ENCODE results near the gene XXYLT1. TPM values are rescaled to one million over a fixed set of nuclear protein-coding genes. Genes with fewer than 3 reads are reported as not detected.

XXYLT1 gene
- total RNA-seq, 4 donors from 2014 or later = 14.1 to 23.7 (median 15.4) TPM

DNA sequence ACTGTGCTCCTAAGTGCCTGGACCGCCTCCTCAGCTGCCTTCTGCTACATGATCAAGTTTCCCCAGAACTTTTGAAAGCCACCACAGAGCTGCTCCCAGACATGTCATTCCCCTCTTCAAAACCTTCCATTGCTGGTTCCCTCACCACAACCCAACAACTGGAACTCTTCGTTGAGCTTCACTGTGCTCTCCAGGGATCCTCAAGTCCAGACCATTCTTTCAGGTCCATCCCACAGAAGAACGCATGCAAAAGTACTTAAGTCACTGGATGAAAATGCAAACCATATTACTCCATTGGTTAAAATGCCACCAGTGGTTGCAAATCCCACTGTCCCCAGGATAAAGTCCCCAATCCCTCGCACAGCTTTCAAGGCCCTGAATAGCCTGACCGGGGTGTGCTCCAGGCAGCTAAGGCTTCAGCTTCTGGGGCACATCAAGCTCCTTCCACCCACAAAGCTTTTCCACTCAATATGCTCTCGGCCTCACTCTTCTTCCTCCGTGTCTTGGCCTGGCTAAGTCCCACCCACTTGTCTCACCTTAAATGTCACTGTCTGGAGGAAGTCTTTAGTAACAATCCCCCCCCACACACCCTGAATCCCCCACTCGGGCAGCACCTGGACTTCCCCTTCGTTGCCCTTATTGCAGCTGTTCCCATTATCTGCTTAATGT lies 84.8 kb downstream of the XXYLT1 start:
- Histone ChIP-seq H3K9me3 (peaks cover 0 to 3% (median 3%) of the 10 kb centered on the region in 3 donors), H3K27ac (peak overlapping the region; percentile 83 to 89 (median 85)), H3K27me3 (no peaks in the 10 kb centered on the region), H3K4me3 (no peak overlapping the region), H3K36me3 (no peaks in the 10 kb centered on the region), H3K4me1 (peaks cover 52 to 87% (median 62%) of the 10 kb centered on the region in 3 donors)
- 77 to 86% methylated on average over 8 to 9 of the region's 9 CpGs for WGBS, 2 donors
- DNase-seq = no peak
- no peak for TF ChIP-seq POLR2A (IDR thresholded peaks at IDR 0.05)
- TF ChIP-seq, protein P1, sequence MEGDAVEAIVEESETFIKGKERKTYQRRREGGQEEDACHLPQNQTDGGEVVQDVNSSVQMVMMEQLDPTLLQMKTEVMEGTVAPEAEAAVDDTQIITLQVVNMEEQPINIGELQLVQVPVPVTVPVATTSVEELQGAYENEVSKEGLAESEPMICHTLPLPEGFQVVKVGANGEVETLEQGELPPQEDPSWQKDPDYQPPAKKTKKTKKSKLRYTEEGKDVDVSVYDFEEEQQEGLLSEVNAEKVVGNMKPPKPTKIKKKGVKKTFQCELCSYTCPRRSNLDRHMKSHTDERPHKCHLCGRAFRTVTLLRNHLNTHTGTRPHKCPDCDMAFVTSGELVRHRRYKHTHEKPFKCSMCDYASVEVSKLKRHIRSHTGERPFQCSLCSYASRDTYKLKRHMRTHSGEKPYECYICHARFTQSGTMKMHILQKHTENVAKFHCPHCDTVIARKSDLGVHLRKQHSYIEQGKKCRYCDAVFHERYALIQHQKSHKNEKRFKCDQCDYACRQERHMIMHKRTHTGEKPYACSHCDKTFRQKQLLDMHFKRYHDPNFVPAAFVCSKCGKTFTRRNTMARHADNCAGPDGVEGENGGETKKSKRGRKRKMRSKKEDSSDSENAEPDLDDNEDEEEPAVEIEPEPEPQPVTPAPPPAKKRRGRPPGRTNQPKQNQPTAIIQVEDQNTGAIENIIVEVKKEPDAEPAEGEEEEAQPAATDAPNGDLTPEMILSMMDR (IDR thresholded peaks at IDR 0.05) = no peak
- intact Hi-C loops (cut with DNase I) = no loop called here

DNA sequence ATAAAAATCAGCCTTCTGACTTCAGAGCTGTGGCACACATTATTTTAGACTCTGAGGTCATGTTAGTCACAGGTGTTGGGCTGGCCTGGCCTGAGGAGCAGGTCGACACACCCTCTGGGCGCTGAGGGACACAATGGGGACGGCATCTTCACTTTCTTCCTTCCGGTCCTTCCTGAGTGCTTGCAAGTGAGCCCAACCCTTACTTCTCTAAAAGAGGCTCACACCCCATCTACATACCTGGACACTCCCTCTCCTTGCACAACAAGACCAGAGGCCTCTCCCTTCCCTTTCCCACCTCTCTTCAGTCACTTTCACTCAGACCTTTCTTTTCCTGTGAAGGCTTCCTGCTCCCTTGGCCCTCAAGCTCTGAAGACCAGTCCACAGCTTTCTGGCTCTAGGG lies 85.4 kb downstream of the XXYLT1 start:
- Histone ChIP-seq H3K4me1 (peaks cover 52 to 93% (median 66%) of the 10 kb centered on the region in 3 donors), H3K9me3 (no peaks in the 10 kb centered on the region), H3K27me3 (no peaks in the 10 kb centered on the region), H3K27ac (peak overlapping the region; percentile 83 to 89 (median 85)), H3K36me3 (no peaks in the 10 kb centered on the region), H3K4me3 (no peak overlapping the region)
- TF ChIP-seq POLR2A (IDR thresholded peaks at IDR 0.05) = no peak
- TF ChIP-seq, protein P1 (IDR thresholded peaks at IDR 0.05) = no peak
- intact Hi-C loops (cut with DNase I) = no loop called here
- no peak for DNase-seq
- 26 to 47% methylated on average over 4 of the region's 4 CpGs for WGBS, 2 donors

DNA sequence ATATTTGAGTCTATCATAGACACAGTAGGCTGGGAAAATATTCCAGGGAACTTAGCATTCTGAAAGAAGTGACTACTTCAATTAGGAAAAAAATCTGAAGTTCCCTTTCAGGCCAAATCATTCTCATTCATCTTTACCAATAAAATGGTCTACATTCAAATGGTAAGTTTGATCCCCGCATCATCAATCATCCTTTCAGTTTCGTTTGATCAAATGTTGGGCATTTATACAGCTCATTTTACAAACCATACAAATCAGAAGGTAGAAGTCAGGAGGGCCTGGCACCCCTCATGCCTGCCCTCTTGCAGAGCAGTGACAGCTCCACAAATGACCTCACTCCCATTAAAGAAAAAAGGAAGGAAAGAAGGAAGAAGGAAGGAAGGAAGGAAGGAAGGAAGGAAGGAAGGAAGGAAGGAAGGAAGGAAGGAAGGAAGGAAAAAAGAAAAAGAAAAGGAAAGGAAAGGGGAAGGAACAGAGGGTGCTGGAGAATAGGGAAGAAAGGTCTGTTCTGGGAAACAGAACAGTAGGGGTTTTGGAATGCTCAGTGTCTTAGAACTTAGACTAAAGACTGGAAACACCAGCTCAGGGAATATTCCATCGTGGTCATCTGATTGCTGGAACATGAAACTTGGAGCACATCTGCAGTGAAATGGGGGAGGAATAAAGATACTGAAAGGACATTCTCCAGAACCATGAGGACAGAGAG lies 86.1 kb downstream of the XXYLT1 start:
- DNase-seq = no peak
- WGBS, 2 donors = 55 to 64% methylated on average over 3 of the region's 3 CpGs
- TF ChIP-seq POLR2A (IDR thresholded peaks at IDR 0.05) = no peak
- TF ChIP-seq, protein P1 (IDR thresholded peaks at IDR 0.05) = no peak
- intact Hi-C loops (cut with DNase I) = no loop called here
- no peaks in the 10 kb centered on the region for H3K27me3 ChIP-seq
- H3K36me3 ChIP-seq = no peaks in the 10 kb centered on the region
- H3K4me3 ChIP-seq = no peak overlapping the region
- H3K9me3 ChIP-seq = no peaks in the 10 kb centered on the region
- peaks cover 58 to 97% (median 73%) of the 10 kb centered on the region in 3 donors for H3K4me1 ChIP-seq
- peak overlapping the region; percentile 3 to 89 (median 78) for H3K27ac ChIP-seq

DNA sequence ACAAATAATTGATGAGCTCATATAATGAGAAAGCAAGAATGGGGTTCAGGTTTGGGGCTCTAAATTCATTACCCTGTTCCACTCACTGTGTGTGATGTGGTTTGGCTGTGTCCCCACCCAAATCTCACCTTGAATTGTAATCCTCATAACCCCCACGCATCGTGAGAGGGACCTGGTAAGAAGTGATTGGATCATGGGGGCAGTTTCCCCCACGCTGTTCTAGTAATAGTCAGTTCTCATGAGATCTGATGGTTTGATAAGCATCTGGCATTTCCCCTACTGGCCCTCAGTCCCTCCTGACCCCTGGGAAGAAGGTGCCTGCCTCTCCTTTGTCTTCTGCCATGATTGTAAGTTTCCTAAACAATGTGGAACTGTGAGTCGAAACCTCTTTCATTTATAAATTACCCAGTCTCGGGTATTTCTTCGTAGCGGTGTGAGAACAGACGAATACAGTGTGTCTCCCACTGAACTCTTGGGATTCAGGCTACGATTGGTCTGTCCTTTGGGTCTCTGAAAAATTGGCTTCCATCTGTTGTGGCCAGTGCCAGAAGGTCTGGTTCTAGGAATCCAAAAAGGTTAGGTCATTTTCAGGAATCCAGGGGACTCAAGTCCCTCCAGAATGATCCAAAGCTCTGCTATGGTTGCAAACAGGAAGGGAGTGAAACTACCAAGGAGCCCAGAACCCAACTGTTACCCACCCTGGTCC lies 87.7 kb downstream of the XXYLT1 start:
- intact Hi-C loops (cut with DNase I) = no loop called here
- DNase-seq = no peak

More for the DNA sequence above, 87.7 kb downstream of the XXYLT1 start:
- WGBS, 2 donors = 78 to 82% methylated on average over 9 of the region's 9 CpGs
- Histone ChIP-seq H3K27ac (peak overlapping the region; percentile 73 to 89 (median 79)), H3K27me3 (no peaks in the 10 kb centered on the region), H3K4me1 (peaks cover 61 to 100% (median 72%) of the 10 kb centered on the region in 3 donors), H3K36me3 (no peaks in the 10 kb centered on the region), H3K9me3 (no peaks in the 10 kb centered on the region), H3K4me3 (no peak overlapping the region)
- TF ChIP-seq POLR2A (IDR thresholded peaks at IDR 0.05) = no peak
- TF ChIP-seq, protein P1 (IDR thresholded peaks at IDR 0.05) = no peak
